ENCODE measurements around the gene MAPKBP1.

GRCh38 chr15:41847206-41847605 is 72.9 kb downstream of the MAPKBP1 start:
- no peak for TF ChIP-seq POLR2A (IDR thresholded peaks at IDR 0.05)
- TF ChIP-seq, protein P1, sequence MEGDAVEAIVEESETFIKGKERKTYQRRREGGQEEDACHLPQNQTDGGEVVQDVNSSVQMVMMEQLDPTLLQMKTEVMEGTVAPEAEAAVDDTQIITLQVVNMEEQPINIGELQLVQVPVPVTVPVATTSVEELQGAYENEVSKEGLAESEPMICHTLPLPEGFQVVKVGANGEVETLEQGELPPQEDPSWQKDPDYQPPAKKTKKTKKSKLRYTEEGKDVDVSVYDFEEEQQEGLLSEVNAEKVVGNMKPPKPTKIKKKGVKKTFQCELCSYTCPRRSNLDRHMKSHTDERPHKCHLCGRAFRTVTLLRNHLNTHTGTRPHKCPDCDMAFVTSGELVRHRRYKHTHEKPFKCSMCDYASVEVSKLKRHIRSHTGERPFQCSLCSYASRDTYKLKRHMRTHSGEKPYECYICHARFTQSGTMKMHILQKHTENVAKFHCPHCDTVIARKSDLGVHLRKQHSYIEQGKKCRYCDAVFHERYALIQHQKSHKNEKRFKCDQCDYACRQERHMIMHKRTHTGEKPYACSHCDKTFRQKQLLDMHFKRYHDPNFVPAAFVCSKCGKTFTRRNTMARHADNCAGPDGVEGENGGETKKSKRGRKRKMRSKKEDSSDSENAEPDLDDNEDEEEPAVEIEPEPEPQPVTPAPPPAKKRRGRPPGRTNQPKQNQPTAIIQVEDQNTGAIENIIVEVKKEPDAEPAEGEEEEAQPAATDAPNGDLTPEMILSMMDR (IDR thresholded peaks at IDR 0.05): no peak
- TF ChIP-seq POLR2AphosphoS5 (IDR thresholded peaks at IDR 0.05): no peak
